Cardiac muscle cell (in vitro differentiated cells and primary cell): ENCODE results near the gene TFR2. TPM values are rescaled to one million over a fixed set of nuclear protein-coding genes. Genes with fewer than 3 reads are reported as not detected.

Experiments used
- DNase-seq, 2 donors: peaks; one replicate each; pipeline versions ENCODE4 v3.0.0 to v3.0.0-alpha.2; 2010 to 2017; ENCODE audit warnings: low read depth in 1 of 2, low spot score in 1 of 2
- H3K27ac ChIP-seq: fragments of 200-600 bp; sonication (generic); 2 replicates; pipeline ENCODE4 v1.5.1; 2016
- H3K27me3 ChIP-seq: fragments of 200-600 bp; sonication (generic); 2 replicates; pipeline ENCODE4 v1.6.0; 2016; ENCODE audit warnings: control low read depth
- H3K36me3 ChIP-seq: fragments of 200-600 bp; sonication (generic); 2 replicates; pipeline ENCODE4 v1.5.1; 2016; ENCODE audit warnings: control low read depth
- H3K4me1 ChIP-seq: fragments of 200-600 bp; sonication (generic); 2 replicates; pipeline ENCODE4 v1.8.1; 2017; ENCODE audit warnings: low read depth, mild to moderate bottlenecking, mixed run types
- H3K4me3 ChIP-seq: fragments of 200-600 bp; sonication (generic); 2 replicates; pipeline ENCODE4 v1.5.1; 2016; ENCODE audit warnings: mild to moderate bottlenecking
- H3K9me3 ChIP-seq: fragments of 200-600 bp; sonication (generic); 2 replicates; pipeline ENCODE4 v1.5.1; 2017; ENCODE audit warnings: low read depth, mild to moderate bottlenecking, control low read depth
- CTCF ChIP-seq: IDR thresholded peaks from 2 replicates; pipeline ENCODE4 v1.5.1; 2012; ENCODE audit warnings: low read depth, mild to moderate bottlenecking, low read length
- polyA plus RNA-seq: library from polyadenylated mRNA; unstranded; fragments of >200 nt; fragmentation: Nextera tagmentation; extraction: Ambion mirVana; gene quantifications from 2 replicates; pipeline ENCODE4 v1.2.1, GENCODE V29; 2016
- total RNA-seq: library from RNA; depleted of rRNA; stranded (reverse); fragments of >200 nt; gene quantifications from 2 replicates; pipeline ENCODE4 v1.2.3, GENCODE V29; 2016

The TFR2 gene
- total and polyA plus RNA-seq, 2 experiments from 2014 or later = 0.89 TPM; not detected in 1

GRCh38 chr7:100626055-100626454 lies 15.3 kb downstream of the TFR2 start:
- H3K27ac ChIP-seq = no peak overlapping the region
- no peak overlapping the region for H3K4me3 ChIP-seq
- TF ChIP-seq CTCF = no peak
- H3K27me3 ChIP-seq = no peaks in the 10 kb centered on the region
- no peaks in the 10 kb centered on the region for H3K4me1 ChIP-seq
- DNase-seq = no peak
- H3K36me3 ChIP-seq = no peaks in the 10 kb centered on the region
- H3K9me3 ChIP-seq = no peaks in the 10 kb centered on the region

GRCh38 chr7:100623951-100624824 lies 17.2 kb downstream of the TFR2 start:
- H3K27ac ChIP-seq = no peak overlapping the region
- H3K4me1 ChIP-seq = no peaks in the 10 kb centered on the region
- H3K9me3 ChIP-seq = no peaks in the 10 kb centered on the region
- H3K36me3 ChIP-seq = no peaks in the 10 kb centered on the region
- no peak overlapping the region for H3K4me3 ChIP-seq
- no peaks in the 10 kb centered on the region for H3K27me3 ChIP-seq
- no peak for DNase-seq
- TF ChIP-seq CTCF = no peak

- no peaks in the 10 kb centered on the region for H3K27me3 ChIP-seq
- no peak overlapping the region for H3K27ac ChIP-seq
- no peaks in the 10 kb centered on the region for H3K9me3 ChIP-seq
- TF ChIP-seq CTCF = no peak
- no peaks in the 10 kb centered on the region for H3K36me3 ChIP-seq
- DNase-seq = no peak
- H3K4me1 ChIP-seq = no peaks in the 10 kb centered on the region
- no peak overlapping the region for H3K4me3 ChIP-seq
These were observed 19.8 kb downstream of the TFR2 start for GRCh38 chr7:100621554-100621953.

- TF ChIP-seq CTCF = no peak
These were observed 20.5 kb downstream of the TFR2 start for GRCh38 chr7:100620804-100621203.

GRCh38 chr7:100620239-100620638 lies 21.1 kb downstream of the TFR2 start:
- no peak for TF ChIP-seq CTCF
- H3K27me3 ChIP-seq = no peaks in the 10 kb centered on the region

More at GRCh38 chr7:100620804-100621203, 20.5 kb downstream of the TFR2 start:
- no peaks in the 10 kb centered on the region for H3K9me3 ChIP-seq
- no peak overlapping the region for H3K4me3 ChIP-seq
- no peak for DNase-seq
- no peak overlapping the region for H3K27ac ChIP-seq
- H3K4me1 ChIP-seq = no peaks in the 10 kb centered on the region
- H3K36me3 ChIP-seq = no peaks in the 10 kb centered on the region
- H3K27me3 ChIP-seq = no peaks in the 10 kb centered on the region

More at GRCh38 chr7:100620239-100620638, 21.1 kb downstream of the TFR2 start:
- no peak overlapping the region for H3K27ac ChIP-seq
- H3K4me3 ChIP-seq = no peak overlapping the region
- no peak for DNase-seq
- no peaks in the 10 kb centered on the region for H3K4me1 ChIP-seq
- no peaks in the 10 kb centered on the region for H3K9me3 ChIP-seq
- H3K36me3 ChIP-seq = no peaks in the 10 kb centered on the region
